Measurements from ENCODE around the gene LIAS. TPM values are rescaled to one million over a fixed set of nuclear protein-coding genes. Genes with fewer than 3 reads are reported as not detected.

Gene LIAS
- total and polyA plus RNA-seq, 7 donors: 16.2 to 25.6 (median 18.8) TPM

GRCh38 chr4:39490322-39490721 is 31.5 kb downstream of the LIAS start:
- H3K27ac ChIP-seq: no peak overlapping the region
- H3K4me3 ChIP-seq: no peak overlapping the region
- no peaks in the 10 kb centered on the region for H3K4me1 ChIP-seq
- no peaks in the 10 kb centered on the region for H3K36me3 ChIP-seq (ENCODE audit: insufficient read depth in 1 of 2, low read depth in 1 of 2)
- ATAC-seq: no peak
- TF ChIP-seq CTCF (IDR thresholded peaks at IDR 0.05): no peak
- DNase-seq: no peak
- WGBS, 3 donors: 90 to 95% (median 90%) methylated on average over 2 of the region's 2 CpGs
- no peaks in the 10 kb centered on the region for H3K27me3 ChIP-seq (ENCODE audit: insufficient read depth in 3 of 3, low read length in 2 of 3)
- no peaks in the 10 kb centered on the region for H3K9me3 ChIP-seq
- intact Hi-C loops (cut with DNase I): no loop called here

GRCh38 chr4:39494354-39494753 is 35.5 kb downstream of the LIAS start:
- H3K36me3 ChIP-seq (ENCODE audit: insufficient read depth in 1 of 2, low read depth in 1 of 2): peaks cover 0 to 14% of the 10 kb centered on the region in 2 donors

GRCh38 chr4:39495446-39496213 is 36.8 kb downstream of the LIAS start:
- Histone ChIP-seq H3K9me3 (no peaks in the 10 kb centered on the region), H3K27me3 (ENCODE audit: insufficient read depth in 3 of 3, low read length in 2 of 3) (no peaks in the 10 kb centered on the region), H3K36me3 (ENCODE audit: insufficient read depth in 1 of 2, low read depth in 1 of 2) (peaks cover 0 to 27% of the 10 kb centered on the region in 2 donors), H3K4me1 (no peaks in the 10 kb centered on the region), H3K4me3 (no peak overlapping the region), H3K27ac (no peak overlapping the region)
- ATAC-seq (no peak), DNase-seq (no peak)
- 67 to 72% (median 70%) methylated on average over 4 of the region's 4 CpGs for WGBS, 3 donors
- intact Hi-C loops (cut with DNase I): no loop called here
- no peak for TF ChIP-seq CTCF (IDR thresholded peaks at IDR 0.05)

More at GRCh38 chr4:39494354-39494753, 35.5 kb downstream of the LIAS start:
- intact Hi-C loops (cut with DNase I): no loop called here
- 88 to 90% (median 89%) methylated on average over 1 of the region's 1 CpG for WGBS, 3 donors
- Histone ChIP-seq H3K27me3 (ENCODE audit: insufficient read depth in 3 of 3, low read length in 2 of 3) (no peaks in the 10 kb centered on the region), H3K4me1 (no peaks in the 10 kb centered on the region), H3K9me3 (no peaks in the 10 kb centered on the region), H3K4me3 (no peak overlapping the region), H3K27ac (no peak overlapping the region)
- DNase-seq: no peak
- no peak for ATAC-seq
- no peak for TF ChIP-seq CTCF (IDR thresholded peaks at IDR 0.05)

GRCh38 chr4:39497909-39498726 is 39.3 kb downstream of the LIAS start:
- WGBS, 3 donors: 83 to 95% (median 93%) methylated on average over 1 of the region's 1 CpG
- H3K9me3 ChIP-seq: no peaks in the 10 kb centered on the region
- no peak overlapping the region for H3K4me3 ChIP-seq
- intact Hi-C loops (cut with DNase I): no loop called here
- ATAC-seq (no peak), DNase-seq (no peak)
- H3K27me3 ChIP-seq (ENCODE audit: insufficient read depth in 3 of 3, low read length in 2 of 3): no peaks in the 10 kb centered on the region
- H3K4me1 ChIP-seq: no peaks in the 10 kb centered on the region
- peaks cover 0 to 48% of the 10 kb centered on the region in 2 donors for H3K36me3 ChIP-seq (ENCODE audit: insufficient read depth in 1 of 2, low read depth in 1 of 2)
- no peak for TF ChIP-seq CTCF (IDR thresholded peaks at IDR 0.05)
- no peak overlapping the region for H3K27ac ChIP-seq

All from psoas muscle (tissue), 8 donors.